GM20000 (cell line): ENCODE results near the gene ADGRB3.

ENCODE experiments used
- DNase-seq: peaks from one replicate; pipeline ENCODE4 v3.0.0; 2012; ENCODE audit warnings: low spot score
- TF ChIP-seq, protein P1 (sequence below): IDR thresholded peaks from 2 replicates; pipeline ENCODE4 v1.5.1; 2012; ENCODE audit warnings: mild to moderate bottlenecking, control low read depth; ENCODE audit errors: extremely low read depth, missing control alignments

The ADGRB3 gene

DNA sequence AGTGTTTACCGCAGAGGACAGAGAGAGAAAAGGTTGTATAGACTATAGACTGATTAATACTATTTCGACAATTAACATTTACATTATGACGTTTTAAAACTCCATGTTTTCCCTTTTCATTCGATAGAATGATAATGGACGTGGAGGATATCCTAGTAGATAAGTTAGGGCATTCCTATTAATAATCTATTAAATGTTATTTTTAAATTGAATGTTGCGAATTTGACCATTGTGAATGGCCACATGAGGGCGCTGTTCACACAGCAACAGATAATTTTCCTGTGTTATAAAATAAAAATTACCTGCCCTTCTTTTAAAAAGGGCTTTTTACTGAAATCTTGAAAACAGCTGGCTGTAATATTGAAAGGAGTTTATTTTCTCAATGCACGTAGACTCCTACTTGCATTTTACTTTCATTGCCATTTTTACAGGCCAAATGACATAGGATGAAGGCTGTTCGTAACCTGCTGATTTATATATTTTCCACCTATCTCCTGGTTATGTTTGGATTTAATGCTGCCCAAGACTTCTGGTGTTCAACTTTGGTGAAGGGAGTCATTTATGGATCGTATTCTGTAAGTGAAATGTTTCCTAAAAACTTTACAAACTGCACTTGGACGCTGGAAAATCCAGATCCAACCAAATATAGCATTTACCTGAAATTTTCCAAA, 3.3 kb downstream of the ADGRB3 start:
- peak; percentile 57 for DNase-seq
- TF ChIP-seq, protein P1, sequence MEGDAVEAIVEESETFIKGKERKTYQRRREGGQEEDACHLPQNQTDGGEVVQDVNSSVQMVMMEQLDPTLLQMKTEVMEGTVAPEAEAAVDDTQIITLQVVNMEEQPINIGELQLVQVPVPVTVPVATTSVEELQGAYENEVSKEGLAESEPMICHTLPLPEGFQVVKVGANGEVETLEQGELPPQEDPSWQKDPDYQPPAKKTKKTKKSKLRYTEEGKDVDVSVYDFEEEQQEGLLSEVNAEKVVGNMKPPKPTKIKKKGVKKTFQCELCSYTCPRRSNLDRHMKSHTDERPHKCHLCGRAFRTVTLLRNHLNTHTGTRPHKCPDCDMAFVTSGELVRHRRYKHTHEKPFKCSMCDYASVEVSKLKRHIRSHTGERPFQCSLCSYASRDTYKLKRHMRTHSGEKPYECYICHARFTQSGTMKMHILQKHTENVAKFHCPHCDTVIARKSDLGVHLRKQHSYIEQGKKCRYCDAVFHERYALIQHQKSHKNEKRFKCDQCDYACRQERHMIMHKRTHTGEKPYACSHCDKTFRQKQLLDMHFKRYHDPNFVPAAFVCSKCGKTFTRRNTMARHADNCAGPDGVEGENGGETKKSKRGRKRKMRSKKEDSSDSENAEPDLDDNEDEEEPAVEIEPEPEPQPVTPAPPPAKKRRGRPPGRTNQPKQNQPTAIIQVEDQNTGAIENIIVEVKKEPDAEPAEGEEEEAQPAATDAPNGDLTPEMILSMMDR, result peak; percentile 36

DNA sequence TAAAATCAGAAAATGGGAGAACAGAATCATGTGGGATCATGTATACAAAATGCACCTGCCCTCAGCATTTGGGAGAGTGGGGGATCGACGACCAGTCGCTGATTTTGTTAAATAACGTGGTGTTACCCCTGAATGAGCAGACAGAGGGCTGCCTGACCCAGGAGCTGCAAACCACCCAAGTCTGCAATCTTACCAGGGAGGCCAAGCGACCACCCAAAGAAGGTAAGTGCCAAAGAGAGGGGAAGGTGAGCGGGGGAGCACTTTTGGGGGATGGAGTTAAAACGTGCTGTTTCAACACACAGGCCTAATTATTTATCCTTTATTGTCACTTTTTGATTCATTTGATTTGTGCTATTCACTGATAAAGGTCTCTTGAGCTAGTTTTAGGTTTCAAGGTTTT, 4.1 kb downstream of the ADGRB3 start:
- TF ChIP-seq, protein P1, result no peak

DNA sequence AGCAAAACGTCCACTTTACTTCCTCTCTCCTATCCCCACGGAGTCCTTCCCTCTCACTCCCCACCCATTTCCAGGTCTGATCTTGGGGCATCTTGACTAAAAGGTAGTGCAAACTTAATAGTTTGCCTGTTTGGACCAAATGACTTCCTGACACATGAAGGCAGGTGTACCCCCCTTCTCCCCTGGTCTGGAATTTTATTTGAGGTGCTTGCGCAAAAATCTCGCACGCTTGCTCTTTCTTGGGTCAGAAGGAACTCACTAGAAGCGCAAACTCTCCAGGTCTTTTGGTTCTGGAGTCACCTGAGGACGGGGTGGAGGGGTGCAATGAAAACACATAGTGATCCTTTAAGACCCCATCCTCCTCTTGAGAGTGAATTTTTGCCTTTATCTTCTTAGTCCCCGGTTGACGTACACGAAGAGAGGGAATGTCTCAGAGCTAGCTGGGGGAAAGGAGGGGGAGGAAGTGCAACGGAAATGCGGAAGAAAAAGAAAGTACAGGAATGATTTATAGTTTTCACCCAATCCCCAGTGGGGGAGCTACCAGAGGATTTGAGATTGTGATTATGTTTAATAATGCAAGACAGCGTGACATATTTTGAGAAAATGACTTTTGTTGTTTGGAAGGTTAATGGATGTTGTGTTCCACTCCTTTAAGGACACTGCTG, 4.9 kb downstream of the ADGRB3 start:
- DNase-seq, result no peak
- TF ChIP-seq, protein P1, result no peak

More for the DNA sequence above, 4.1 kb downstream of the ADGRB3 start:
- DNase-seq, result no peak

DNA sequence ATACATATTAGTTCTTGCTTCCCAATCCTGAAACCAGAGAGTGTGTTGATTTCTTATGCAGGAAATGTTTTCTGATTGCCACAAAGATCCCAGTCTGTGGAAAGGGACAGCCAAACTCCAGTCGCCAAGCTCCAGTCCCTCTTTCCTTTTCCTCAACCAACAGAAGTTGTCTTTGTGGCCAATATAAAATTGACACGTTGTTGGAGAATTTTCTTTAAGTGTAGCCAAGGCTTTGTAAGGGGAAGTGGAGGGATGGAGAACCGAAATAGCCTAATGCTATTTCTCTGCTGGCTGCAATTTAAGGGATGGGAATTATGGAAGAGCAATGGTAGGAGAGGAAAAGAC, 5.4 kb downstream of the ADGRB3 start:
- DNase-seq, result no peak
- TF ChIP-seq, protein P1, result no peak

DNA sequence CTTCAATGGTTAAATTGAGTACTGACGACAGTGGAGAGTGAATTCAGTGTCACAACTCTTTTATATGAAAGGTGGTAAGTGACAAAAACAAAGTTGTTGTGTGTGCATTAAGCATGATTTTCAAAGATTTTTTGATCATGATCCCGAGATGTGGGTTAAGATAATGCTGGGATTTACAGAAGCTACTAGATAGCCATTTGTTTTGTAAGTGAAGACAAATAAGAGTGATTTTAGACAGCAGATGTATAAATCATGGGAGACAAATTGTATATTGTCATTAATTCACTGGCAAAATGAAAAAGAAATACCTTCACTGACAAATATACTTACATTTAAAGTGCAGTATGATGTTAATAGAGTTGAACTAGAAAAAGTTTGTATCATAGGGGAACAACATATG, 6.1 kb downstream of the ADGRB3 start:
- no peak for DNase-seq
- TF ChIP-seq, protein P1, result no peak

DNA sequence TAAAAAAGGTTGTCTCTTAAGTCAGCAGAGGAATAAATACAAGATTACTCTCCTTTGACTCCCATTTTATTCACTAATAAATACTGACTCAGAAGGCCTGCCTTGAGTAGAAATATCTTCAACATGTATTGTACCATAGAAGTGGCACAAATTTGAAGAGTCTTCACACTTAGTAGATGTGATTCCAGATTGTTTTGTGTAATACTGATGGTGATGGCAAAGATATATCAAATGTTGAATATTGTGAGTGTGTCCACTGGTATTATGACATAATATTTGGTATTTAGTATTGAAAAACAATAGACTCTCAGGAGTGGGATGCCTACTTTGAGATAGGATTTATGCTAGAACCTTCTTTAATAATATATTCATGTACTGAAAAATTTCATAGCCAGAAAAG, 7.0 kb downstream of the ADGRB3 start:
- no peak for DNase-seq
- TF ChIP-seq, protein P1, result no peak

DNA sequence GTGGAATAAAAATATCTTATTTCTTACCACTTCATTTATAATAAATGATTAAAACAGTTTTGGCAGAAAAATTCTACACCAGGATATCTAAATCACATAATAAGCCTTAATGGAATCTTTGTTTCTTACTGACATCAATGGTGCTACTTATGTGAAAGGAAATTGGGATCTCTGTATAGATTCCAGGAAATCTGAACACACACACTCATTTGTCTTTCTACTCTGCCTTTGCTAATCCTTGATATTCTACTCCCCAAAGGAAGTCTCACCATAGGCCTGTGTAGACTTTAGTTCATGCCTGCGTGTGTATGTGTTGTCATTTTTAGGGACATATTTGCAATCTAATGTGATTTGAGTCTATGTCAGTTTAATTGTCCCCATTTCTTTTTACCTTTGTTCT, 7.9 kb downstream of the ADGRB3 start:
- no peak for DNase-seq
- TF ChIP-seq, protein P1, result no peak
